Ecto neural progenitor cell (in vitro differentiated cells): ENCODE data around the gene BAHD1.
A peak's percentile ranks its signal among the peaks of the same experiment; 100 is the strongest.

Source experiments
- DNase-seq: peaks from one replicate; pipeline ENCODE4 v3.0.0-alpha.2; 2018; ENCODE audit warnings: low spot score

Gene BAHD1

DNA sequence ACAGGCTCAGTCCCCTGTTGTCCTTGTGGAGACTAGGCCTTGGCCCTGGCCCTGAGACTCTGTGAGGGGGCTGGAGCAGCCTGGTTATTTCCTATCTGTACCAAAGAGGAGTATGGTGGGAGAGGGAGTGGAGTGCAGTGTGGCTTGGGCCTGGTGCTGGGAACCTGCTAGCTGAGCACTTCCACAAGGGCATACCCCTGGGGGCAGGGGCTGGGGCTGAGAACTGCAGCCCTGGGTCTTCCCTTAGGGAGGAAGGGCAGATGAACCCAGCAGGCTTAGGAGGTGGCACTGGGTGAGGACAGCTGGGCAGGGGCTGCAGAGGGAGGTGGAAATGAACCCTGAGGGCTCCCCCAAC is 26.5 kb downstream of the BAHD1 start:
- DNase-seq: no peak

DNA sequence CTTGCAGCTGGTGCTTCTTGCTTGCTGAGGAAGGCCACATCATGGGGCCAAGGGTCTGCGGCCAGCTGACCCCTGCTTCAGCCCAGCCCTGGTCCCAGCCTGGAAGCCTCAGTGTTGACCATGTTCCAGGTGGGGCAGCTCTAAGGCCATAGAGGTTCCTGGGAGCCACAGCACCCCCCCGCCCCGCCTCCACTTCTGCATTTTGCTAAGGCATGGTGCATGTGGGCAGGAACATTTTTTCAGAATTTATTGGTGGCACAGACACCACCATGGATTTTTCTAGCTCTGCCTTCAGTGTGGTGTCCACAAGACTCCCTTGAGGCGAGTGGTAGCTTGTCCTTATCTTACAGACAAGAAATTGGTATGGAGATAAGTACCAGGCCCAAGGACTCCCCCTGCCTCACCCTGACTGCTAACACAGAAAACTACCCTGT is 28.2 kb downstream of the BAHD1 start:
- no peak for DNase-seq

DNA sequence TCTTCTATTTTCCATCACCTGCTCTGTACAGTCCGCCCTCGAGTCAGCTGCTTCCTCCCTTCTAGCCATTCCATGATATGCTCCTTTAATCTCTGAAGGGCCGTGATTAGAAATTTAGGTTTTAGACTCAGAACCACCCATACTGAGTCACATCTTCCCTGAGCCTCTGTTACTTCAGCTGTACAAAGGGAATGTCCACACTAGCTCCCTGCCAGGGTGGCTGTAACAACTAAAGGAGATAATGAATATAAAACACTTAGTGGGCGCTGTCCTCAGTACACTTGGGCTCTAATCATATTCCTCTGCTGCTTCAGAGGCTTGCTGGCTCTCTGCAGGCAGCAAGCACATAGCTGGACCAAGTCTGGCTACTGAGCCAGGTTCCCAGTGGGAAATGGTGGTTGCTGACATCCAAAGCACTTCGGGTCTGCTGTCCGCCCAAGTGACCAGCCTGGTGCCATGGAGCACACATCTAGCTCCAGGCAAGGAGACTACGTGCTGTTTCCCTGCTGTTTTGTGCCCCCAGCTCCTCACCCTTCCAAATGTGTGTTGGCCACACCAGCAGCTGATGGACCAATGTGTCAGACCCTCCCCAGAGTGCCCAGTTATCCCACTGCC is 29.1 kb downstream of the BAHD1 start:
- no peak for DNase-seq

- peak; percentile 83 for DNase-seq
Observed at GRCh38 chr15:40470423-40471104, 29.8 kb downstream of the BAHD1 start, which contains the start of gene CHST14. TSS of gene CHST14 (plus strand) at chr15:40470984. CDS start at chr15:40471214, 230 bp downstream.

GRCh38 chr15:40471105-40471807 is 30.5 kb downstream of the BAHD1 start:
- peak; percentile 76 for DNase-seq

DNA sequence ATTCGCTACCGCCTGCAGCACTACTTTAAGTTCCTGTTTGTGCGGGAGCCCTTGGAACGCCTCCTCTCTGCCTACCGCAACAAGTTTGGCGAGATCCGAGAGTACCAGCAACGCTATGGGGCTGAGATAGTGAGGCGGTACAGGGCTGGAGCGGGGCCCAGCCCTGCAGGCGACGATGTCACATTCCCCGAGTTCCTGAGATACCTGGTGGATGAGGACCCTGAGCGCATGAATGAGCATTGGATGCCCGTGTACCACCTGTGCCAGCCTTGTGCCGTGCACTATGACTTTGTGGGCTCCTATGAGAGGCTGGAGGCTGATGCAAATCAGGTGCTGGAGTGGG is 31.0 kb downstream of the BAHD1 start:
- DNase-seq: peak; percentile 63

GRCh38 chr15:40472171-40472727 is 31.5 kb downstream of the BAHD1 start:
- DNase-seq: no peak

DNA sequence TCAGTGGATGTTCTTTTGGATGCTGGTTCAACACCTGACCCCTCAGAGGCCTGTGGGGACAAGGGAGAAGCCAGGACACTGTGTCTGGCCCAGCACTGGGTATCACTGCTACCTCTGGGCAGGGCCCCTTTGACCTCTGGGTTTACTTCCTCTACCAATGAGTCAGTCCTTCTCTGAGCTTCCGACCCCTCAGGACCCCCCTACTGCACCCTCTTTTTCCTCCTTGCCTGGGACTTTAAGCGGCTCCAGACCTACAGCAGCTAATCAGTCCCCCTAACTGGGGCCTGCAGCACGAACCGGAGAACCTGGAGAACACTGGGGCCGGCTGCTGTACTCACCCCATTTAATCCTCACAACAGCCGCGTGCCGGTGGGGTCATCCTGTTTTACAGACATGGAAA is 33.8 kb downstream of the BAHD1 start:
- no peak for DNase-seq

GRCh38 chr15:40477642-40478327 is 37.0 kb downstream of the BAHD1 start:
- no peak for DNase-seq

GRCh38 chr15:40479024-40479423 is 38.3 kb downstream of the BAHD1 start:
- no peak for DNase-seq

DNA sequence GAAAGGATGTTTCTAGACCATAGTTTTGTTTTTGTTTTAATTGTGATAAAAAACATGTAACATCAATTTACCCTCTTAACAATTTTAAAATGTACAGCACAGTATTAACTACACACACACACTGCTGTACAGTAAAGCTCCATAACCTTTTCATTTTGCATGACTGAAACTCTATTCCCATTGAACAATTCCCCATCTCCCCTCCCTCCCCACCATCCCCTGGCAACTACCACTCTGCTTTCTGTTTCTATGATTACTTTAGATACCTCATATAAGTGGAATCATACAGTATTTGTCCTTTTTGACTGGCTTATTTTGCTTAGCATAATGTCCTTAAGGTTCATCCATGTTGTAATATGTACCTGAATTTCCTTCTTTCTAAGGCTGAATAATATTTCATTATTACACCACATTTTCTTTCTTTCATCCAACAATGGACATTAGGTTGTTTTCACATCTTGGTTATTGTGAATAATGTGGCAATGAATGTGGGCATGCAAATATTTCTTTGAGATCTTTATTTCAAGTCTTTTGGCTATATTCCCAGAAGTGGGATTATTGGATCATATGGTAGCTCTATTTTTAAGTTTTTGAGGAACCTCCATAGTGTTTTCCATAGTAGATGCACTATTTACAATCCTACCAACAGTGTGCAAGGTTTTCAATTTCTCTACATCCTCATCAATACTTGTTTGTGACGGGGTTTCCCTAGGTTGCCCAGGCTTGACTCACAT is 40.8 kb downstream of the BAHD1 start:
- DNase-seq: no peak

DNA sequence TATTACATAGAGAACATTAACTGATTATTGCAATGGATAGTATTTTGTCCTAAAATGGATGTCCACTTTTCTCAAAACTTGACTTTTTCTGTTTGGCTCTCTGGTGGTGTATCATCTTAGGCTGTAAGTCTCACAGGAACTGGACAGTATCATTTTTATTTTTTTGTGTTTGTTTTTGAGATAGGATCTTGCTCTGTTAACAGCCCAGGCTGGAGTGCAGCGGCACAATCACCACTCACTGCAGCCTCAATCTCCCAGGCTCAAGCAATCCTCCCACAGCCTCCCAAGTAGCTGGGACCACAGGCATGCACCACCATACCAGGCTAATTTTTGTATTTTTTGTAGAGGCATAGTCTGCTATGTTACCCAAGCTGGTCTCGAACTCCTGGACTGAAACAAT is 43.2 kb downstream of the BAHD1 start:
- no peak for DNase-seq

- no peak for DNase-seq
Observed at GRCh38 chr15:40486066-40486770, 45.5 kb downstream of the BAHD1 start.

DNA sequence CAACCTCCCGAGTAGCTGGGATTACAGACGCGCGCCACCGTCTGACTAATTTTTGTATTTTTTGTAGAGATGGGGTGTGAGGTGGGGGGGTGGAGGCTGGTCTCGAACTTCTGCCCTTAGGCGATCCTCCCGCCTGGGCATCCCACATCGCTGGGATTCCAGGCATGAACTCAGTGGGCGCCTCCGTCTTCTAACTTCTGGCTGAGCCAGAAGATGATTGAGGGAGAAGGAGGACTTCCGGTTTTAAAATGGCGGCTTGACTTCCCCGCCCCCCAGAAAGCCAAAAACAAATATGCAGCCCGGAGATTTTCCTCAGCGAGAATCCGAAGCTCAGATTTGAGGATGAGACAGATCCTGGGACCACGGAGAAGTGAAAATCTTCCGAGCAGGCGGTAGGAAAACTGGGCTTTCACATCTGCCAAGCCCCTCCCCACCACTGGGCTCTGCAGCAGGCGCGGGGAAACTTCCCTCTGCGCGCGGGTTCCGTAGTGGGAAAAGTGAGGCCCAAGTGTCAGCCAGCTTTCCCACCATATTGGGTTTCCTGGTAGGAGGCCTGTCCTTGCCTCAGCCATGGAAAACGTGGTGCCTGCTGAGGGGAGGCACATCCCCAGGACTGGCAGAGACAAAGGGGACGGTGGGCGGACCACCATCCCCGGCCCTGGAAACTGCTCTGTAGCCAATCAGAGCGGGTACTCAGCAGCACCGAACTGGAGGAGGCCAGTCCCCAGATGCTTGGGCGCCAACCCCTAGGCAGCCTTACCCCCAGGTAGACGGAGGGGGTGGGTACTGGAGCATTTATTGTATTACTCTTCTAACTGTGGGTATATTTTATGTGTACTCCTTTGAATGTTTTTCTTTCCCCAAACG is 47.3 kb downstream of the BAHD1 start:
- no peak for DNase-seq

- no peak for DNase-seq
Observed at GRCh38 chr15:40489274-40490175, 48.8 kb downstream of the BAHD1 start.

DNA sequence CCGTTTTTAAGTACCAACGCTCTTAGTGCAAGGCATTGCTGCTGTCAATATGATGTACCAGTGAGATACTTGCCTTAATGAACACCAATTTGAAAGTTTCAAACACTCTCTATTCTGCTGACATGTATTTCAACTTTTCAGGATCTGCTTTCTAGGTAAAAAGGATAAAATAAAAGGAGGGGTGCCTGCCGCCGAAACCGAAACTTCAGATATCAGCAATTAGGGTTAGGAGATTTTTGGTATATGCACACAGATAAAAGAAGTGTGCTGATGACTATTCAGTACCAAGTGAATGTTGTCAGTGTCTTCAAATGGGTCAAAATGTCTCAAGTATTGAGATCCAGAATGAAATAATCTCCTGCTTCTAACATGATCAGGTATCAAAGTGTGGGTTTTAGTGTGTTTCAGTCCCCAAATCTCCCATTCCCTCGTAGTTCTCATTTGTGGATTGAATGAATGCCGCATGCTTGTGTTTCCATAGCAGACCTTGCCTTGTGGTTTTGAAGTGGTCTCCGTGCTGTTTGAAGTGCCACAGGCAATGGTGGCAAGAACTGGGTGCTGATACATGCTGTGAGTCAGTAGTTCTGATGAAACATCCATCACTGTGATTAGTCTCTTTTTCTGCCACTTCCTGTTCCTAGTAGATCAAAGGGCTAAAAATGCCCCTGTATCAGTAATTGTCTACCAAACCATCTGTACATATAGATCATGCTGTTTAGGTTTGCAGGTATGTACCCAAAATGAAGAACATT is 52.5 kb downstream of the BAHD1 start:
- no peak for DNase-seq

- DNase-seq: no peak
Observed at GRCh38 chr15:40495516-40495915, 54.8 kb downstream of the BAHD1 start.

DNA sequence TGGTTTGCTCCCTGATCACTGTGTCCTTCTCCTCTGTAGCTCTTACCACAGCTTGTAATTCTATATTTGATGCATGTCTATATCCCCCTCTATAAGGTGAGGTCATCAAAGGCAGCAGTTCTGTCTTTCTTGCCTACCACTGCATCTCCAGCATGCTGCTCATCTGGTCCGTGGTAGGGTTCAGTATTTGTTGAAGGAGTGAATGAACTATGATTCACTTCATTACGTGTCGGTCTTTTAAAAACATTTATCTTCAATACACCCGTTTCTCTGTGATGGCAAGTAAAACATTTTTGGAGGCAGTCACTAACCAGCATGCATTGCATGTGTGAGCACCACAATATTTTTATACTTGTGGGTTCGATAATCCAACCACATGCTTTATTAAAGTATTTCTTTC is 57.7 kb downstream of the BAHD1 start:
- DNase-seq: no peak
